Neural crest cell (in vitro differentiated cells): Measurements from ENCODE around the gene IKZF3. TPM values are rescaled to one million over a fixed set of nuclear protein-coding genes. Genes with fewer than 3 reads are reported as not detected.

Experiments
- DNase-seq: peaks from one replicate; pipeline ENCODE4 v3.0.0; 2021; ENCODE audit warnings: low read depth, mixed read lengths, low spot score
- H3K27ac Mint-ChIP-seq: one replicate; pipeline ENCODE4 v1.8.0; 2021; ENCODE audit warnings: mild to moderate bottlenecking, mixed read lengths; ENCODE audit not compliant: unreplicated experiment
- H3K27me3 Mint-ChIP-seq: 2 replicates; pipeline ENCODE4 v1.8.0; 2021; ENCODE audit warnings: low read depth, mild to moderate bottlenecking, mixed read lengths
- H3K36me3 Mint-ChIP-seq: 2 replicates; pipeline ENCODE4 v1.8.0; 2021; ENCODE audit warnings: low read depth, mild to moderate bottlenecking, mixed read lengths
- H3K4me1 Mint-ChIP-seq: 2 replicates; pipeline ENCODE4 v1.8.0; 2021; ENCODE audit warnings: mixed read lengths
- H3K4me3 Mint-ChIP-seq: one replicate; pipeline ENCODE4 v1.8.0; 2021; ENCODE audit warnings: mild to moderate bottlenecking, mixed read lengths
- H3K9me3 Mint-ChIP-seq: 2 replicates; pipeline ENCODE4 v1.8.0; 2021; ENCODE audit warnings: mixed read lengths
- CTCF ChIP-seq: fragments of 200-600 bp; sonication (generic); conservative IDR thresholded peaks from 2 replicates; pipeline ENCODE4 v1.5.0; 2021; ENCODE audit warnings: antibody characterized with exemption, mild to moderate bottlenecking
- total RNA-seq: library from RNA; stranded (reverse); gene quantifications from 2 replicates; pipeline ENCODE4 v1.2.1, GENCODE V29; 2021

Gene IKZF3
- total RNA-seq, 1 donor from 2014 or later: not detected

GRCh38 chr17:39871801-39872200 lies 7.7 kb upstream of the IKZF3 start:
- no peak for DNase-seq
- Mint-ChIP-seq H3K27me3 (peaks cover 45% of the 10 kb centered on the region), H3K4me3 (no peak overlapping the region), H3K27ac (no peak overlapping the region), H3K4me1 (no peaks in the 10 kb centered on the region), H3K36me3 (no peaks in the 10 kb centered on the region), H3K9me3 (no peaks in the 10 kb centered on the region)
- TF ChIP-seq CTCF: no peak

GRCh38 chr17:39870776-39871175 lies 6.7 kb upstream of the IKZF3 start:
- no peaks in the 10 kb centered on the region for H3K4me1 Mint-ChIP-seq
- DNase-seq: no peak
- H3K36me3 Mint-ChIP-seq: no peaks in the 10 kb centered on the region
- no peak for TF ChIP-seq CTCF
- peaks cover 43% of the 10 kb centered on the region for H3K27me3 Mint-ChIP-seq
- no peak overlapping the region for H3K27ac Mint-ChIP-seq
- no peak overlapping the region for H3K4me3 Mint-ChIP-seq
- no peaks in the 10 kb centered on the region for H3K9me3 Mint-ChIP-seq

GRCh38 chr17:39868554-39868942 lies 4.4 kb upstream of the IKZF3 start:
- no peak for DNase-seq
- Mint-ChIP-seq H3K27me3 (peaks cover 56% of the 10 kb centered on the region), H3K36me3 (no peaks in the 10 kb centered on the region), H3K27ac (no peak overlapping the region), H3K4me3 (no peak overlapping the region), H3K4me1 (no peaks in the 10 kb centered on the region), H3K9me3 (peaks cover 3% of the 10 kb centered on the region)
- no peak for TF ChIP-seq CTCF

DNA sequence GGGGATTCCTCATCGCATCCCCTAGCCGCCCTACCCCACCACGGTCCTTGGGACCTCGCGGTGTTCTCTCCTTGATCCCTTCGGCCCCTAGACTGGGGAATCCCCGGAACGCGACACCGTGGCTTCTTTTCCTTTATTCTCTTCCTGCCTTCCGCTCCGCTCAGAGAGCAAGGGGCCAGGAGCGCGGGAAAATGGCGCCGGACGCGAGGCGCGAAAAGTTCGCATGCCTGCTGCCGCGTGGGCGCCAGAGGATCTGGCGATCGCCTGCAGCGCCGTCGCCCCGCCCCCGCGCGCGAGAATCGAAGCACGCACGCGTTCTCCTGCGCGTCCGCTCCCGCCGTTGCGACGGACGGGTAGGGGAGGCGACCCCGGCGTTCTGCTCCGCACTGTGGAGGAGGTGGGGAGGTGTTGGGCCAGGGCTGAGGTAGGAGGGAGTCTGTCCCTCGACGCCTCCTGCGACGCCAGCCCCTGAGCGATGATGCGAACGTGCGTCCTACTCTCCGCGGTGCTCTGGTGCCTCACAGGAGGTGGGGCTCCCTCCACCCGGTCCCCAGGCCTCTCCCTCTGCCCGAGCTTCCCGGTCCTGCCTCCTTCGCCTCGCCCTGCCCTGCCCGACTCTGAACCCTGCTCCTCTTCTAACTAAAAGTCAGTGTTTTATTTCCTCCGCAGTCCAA lies 3.9 kb upstream of the IKZF3 start, which contains the start of gene ZPBP2:
Gene ZPBP2, plus strand, starts transcription at position 323 of the 674 bp plus-strand sequence. Its CDS starts 153 bp downstream, at position 476.
- H3K36me3 Mint-ChIP-seq: peaks cover 3% of the 10 kb centered on the region
- H3K27ac Mint-ChIP-seq: no peak within 1 kb of the TSS
- DNase-seq: no peak
- no peak for TF ChIP-seq CTCF
- H3K4me1 Mint-ChIP-seq: no peaks in the 10 kb centered on the region
- peaks cover 7% of the 10 kb centered on the region for H3K9me3 Mint-ChIP-seq
- H3K4me3 Mint-ChIP-seq: no peak within 1 kb of the TSS
- peaks cover 58% of the 10 kb centered on the region for H3K27me3 Mint-ChIP-seq

GRCh38 chr17:39867084-39867879 lies 3.2 kb upstream of the IKZF3 start:
- no peak for DNase-seq
- peaks cover 59% of the 10 kb centered on the region for H3K27me3 Mint-ChIP-seq
- no peak overlapping the region for H3K27ac Mint-ChIP-seq
- no peak overlapping the region for H3K4me3 Mint-ChIP-seq
- no peak for TF ChIP-seq CTCF
- H3K4me1 Mint-ChIP-seq: no peaks in the 10 kb centered on the region
- peaks cover 7% of the 10 kb centered on the region for H3K9me3 Mint-ChIP-seq
- H3K36me3 Mint-ChIP-seq: peaks cover 3% of the 10 kb centered on the region
